ENCODE results near the gene SLC44A2.

DNA sequence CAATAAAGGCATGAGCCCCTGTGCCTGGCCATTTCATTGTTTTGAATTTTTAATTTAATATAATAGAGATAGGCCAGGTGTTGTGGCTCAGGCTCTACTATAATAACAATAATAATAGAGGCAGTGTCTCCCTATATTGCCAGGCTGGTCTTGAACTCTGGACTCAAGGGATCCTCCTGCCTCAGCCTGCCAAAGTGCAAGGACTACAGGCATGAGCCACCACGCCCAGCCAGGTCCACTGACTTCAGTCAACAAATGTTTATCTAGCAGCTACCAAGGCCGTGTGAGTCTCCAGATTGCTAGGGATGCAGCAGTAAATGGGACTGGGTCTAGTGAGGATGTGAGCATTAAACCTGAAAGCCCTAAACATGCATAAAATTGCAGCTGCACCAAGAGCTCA is 15.0 kb downstream of the SLC44A2 start:
- TF ChIP-seq, protein P1, sequence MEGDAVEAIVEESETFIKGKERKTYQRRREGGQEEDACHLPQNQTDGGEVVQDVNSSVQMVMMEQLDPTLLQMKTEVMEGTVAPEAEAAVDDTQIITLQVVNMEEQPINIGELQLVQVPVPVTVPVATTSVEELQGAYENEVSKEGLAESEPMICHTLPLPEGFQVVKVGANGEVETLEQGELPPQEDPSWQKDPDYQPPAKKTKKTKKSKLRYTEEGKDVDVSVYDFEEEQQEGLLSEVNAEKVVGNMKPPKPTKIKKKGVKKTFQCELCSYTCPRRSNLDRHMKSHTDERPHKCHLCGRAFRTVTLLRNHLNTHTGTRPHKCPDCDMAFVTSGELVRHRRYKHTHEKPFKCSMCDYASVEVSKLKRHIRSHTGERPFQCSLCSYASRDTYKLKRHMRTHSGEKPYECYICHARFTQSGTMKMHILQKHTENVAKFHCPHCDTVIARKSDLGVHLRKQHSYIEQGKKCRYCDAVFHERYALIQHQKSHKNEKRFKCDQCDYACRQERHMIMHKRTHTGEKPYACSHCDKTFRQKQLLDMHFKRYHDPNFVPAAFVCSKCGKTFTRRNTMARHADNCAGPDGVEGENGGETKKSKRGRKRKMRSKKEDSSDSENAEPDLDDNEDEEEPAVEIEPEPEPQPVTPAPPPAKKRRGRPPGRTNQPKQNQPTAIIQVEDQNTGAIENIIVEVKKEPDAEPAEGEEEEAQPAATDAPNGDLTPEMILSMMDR (IDR thresholded peaks at IDR 0.05; ENCODE audit: poor library complexity): no peak
- TF ChIP-seq EZH2phosphoT487 (IDR thresholded peaks at IDR 0.05; ENCODE audit: low read depth, severe bottlenecking, unreplicated experiment) (no peak), EZH2 (IDR thresholded peaks at IDR 0.05; ENCODE audit: borderline replicate concordance) (no peak)

Measured in hepatocyte (in vitro differentiated cells).